ENCODE data around the gene EIPR1. TPM values are rescaled to one million over a fixed set of nuclear protein-coding genes. Genes with fewer than 3 reads are reported as not detected.

EIPR1 gene
- polyA plus RNA-seq, 1 donor from 2014 or later: 138 TPM

DNA sequence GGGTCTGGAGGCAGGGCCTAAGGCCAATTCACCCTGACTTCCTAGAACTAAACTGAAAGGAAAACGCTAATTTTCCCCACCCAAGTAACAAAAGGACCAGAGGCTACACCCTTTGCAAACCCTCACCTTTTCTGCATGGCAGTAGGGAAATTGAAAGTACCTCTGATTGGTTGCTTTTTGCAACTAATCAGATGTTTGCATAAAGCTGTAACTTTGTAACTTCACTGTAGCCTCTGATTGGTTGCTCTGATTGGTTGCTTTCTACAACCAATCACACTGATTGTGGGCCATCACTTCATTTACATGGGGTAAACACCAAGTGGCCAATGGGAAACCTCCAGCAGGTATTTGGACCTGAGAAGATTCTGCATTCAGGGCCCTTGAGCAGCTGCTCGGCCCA lies 20.8 kb downstream of the EIPR1 start:
- no peaks in the 10 kb centered on the region for H3K79me2 ChIP-seq (replicated peaks; ENCODE audit: insufficient read depth, low read length)
- H3K9ac ChIP-seq (ENCODE audit: low read length): no peak overlapping the region
- H2AFZ ChIP-seq (ENCODE audit: low read depth, low read length): no peak overlapping the region
- H4K20me1 ChIP-seq (ENCODE audit: insufficient read depth): no peaks in the 10 kb centered on the region
- no peak overlapping the region for H3K27ac ChIP-seq (ENCODE audit: low read length)
- no peaks in the 10 kb centered on the region for H3K9me3 ChIP-seq (ENCODE audit: low read length)
- no peaks in the 10 kb centered on the region for H3K36me3 ChIP-seq (ENCODE audit: insufficient read depth, low read length)
- no peaks in the 10 kb centered on the region for H3K9me2 ChIP-seq (ENCODE audit: insufficient read depth, low read length)
- no peaks in the 10 kb centered on the region for H3F3A ChIP-seq (ENCODE audit: insufficient read depth, low read length, poor library complexity, severe bottlenecking)
- TF ChIP-seq POLR2AphosphoS5 (IDR thresholded peaks at IDR 0.05): no peak
- no peak for TF ChIP-seq SMC3 (conservative IDR thresholded peaks at IDR 0.05; ENCODE audit: poor library complexity)
- TF ChIP-seq, protein P1, sequence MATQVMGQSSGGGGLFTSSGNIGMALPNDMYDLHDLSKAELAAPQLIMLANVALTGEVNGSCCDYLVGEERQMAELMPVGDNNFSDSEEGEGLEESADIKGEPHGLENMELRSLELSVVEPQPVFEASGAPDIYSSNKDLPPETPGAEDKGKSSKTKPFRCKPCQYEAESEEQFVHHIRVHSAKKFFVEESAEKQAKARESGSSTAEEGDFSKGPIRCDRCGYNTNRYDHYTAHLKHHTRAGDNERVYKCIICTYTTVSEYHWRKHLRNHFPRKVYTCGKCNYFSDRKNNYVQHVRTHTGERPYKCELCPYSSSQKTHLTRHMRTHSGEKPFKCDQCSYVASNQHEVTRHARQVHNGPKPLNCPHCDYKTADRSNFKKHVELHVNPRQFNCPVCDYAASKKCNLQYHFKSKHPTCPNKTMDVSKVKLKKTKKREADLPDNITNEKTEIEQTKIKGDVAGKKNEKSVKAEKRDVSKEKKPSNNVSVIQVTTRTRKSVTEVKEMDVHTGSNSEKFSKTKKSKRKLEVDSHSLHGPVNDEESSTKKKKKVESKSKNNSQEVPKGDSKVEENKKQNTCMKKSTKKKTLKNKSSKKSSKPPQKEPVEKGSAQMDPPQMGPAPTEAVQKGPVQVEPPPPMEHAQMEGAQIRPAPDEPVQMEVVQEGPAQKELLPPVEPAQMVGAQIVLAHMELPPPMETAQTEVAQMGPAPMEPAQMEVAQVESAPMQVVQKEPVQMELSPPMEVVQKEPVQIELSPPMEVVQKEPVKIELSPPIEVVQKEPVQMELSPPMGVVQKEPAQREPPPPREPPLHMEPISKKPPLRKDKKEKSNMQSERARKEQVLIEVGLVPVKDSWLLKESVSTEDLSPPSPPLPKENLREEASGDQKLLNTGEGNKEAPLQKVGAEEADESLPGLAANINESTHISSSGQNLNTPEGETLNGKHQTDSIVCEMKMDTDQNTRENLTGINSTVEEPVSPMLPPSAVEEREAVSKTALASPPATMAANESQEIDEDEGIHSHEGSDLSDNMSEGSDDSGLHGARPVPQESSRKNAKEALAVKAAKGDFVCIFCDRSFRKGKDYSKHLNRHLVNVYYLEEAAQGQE (IDR thresholded peaks at IDR 0.05; ENCODE audit: borderline replicate concordance): no peak
- no peak for TF ChIP-seq TAF1 (IDR thresholded peaks at IDR 0.05; ENCODE audit: low read depth)
- TF ChIP-seq MXI1 (conservative IDR thresholded peaks at IDR 0.05; ENCODE audit: poor library complexity, severe bottlenecking): no peak
- no peak for TF ChIP-seq RAD21 (conservative IDR thresholded peaks at IDR 0.05)
- H3K27me3 ChIP-seq (ENCODE audit: insufficient read depth, low read depth, low read length): no peaks in the 10 kb centered on the region
- no peak overlapping the region for H3K4me2 ChIP-seq (ENCODE audit: low read length)
- H3K4me3 ChIP-seq (ENCODE audit: low read length): no peak overlapping the region

DNA sequence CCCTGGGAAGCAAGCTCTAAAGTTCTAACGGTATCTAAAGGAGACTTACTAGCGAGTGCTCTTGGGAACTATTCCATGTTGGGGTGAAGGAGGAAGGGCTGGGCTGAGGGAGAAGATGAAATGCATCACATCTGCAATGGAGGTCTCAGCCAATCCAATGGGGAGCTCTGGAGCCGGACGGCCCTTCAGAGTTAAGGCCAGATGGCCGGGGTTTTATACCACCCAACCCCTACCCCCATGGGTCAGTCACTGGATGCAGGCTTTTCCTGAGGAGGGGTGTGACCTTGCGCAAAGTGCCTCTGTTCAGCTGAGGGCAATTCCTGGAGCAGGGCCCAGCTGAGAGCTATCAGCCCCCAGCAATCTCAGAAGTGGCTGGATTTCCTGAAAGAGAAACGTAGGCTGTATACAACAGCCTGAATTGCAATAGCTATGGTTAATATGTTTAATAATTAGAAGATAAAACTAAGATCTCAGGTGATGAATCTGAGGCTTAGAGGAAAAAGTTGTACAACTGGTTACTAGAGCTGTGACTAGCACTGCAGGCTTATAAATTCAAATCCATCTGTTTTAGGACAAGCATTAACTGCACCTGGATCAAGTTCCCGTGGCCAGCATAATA lies 21.6 kb downstream of the EIPR1 start:
- H3F3A ChIP-seq (ENCODE audit: insufficient read depth, low read length, poor library complexity, severe bottlenecking): no peaks in the 10 kb centered on the region
- TF ChIP-seq, protein P2, sequence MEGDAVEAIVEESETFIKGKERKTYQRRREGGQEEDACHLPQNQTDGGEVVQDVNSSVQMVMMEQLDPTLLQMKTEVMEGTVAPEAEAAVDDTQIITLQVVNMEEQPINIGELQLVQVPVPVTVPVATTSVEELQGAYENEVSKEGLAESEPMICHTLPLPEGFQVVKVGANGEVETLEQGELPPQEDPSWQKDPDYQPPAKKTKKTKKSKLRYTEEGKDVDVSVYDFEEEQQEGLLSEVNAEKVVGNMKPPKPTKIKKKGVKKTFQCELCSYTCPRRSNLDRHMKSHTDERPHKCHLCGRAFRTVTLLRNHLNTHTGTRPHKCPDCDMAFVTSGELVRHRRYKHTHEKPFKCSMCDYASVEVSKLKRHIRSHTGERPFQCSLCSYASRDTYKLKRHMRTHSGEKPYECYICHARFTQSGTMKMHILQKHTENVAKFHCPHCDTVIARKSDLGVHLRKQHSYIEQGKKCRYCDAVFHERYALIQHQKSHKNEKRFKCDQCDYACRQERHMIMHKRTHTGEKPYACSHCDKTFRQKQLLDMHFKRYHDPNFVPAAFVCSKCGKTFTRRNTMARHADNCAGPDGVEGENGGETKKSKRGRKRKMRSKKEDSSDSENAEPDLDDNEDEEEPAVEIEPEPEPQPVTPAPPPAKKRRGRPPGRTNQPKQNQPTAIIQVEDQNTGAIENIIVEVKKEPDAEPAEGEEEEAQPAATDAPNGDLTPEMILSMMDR (IDR thresholded peaks at IDR 0.05; ENCODE audit: poor library complexity, severe bottlenecking): no peak
- TF ChIP-seq EZH2 (IDR thresholded peaks at IDR 0.05; ENCODE audit: borderline replicate concordance, insufficient read depth, low read length, poor library complexity, severe bottlenecking) (no peak), SMC3 (conservative IDR thresholded peaks at IDR 0.05; ENCODE audit: poor library complexity) (no peak), TAF1 (IDR thresholded peaks at IDR 0.05; ENCODE audit: low read depth) (no peak), POLR2AphosphoS5 (IDR thresholded peaks at IDR 0.05) (no peak), EP300 (conservative IDR thresholded peaks at IDR 0.05; ENCODE audit: poor library complexity, severe bottlenecking) (no peak), MXI1 (conservative IDR thresholded peaks at IDR 0.05; ENCODE audit: poor library complexity, severe bottlenecking) (no peak), RAD21 (conservative IDR thresholded peaks at IDR 0.05) (no peak)
- TF ChIP-seq, protein P1 (IDR thresholded peaks at IDR 0.05; ENCODE audit: borderline replicate concordance): no peak
- no peaks in the 10 kb centered on the region for H3K79me2 ChIP-seq (replicated peaks; ENCODE audit: insufficient read depth, low read length)
- no peaks in the 10 kb centered on the region for H4K20me1 ChIP-seq (ENCODE audit: insufficient read depth)
- no peaks in the 10 kb centered on the region for H3K9me2 ChIP-seq (ENCODE audit: insufficient read depth, low read length)
- H3K27ac ChIP-seq (ENCODE audit: low read length): no peak overlapping the region
- no peaks in the 10 kb centered on the region for H3K9me3 ChIP-seq (ENCODE audit: low read length)
- no peak overlapping the region for H2AFZ ChIP-seq (ENCODE audit: low read depth, low read length)
- no peak overlapping the region for H3K9ac ChIP-seq (ENCODE audit: low read length)
- H3K27me3 ChIP-seq (ENCODE audit: insufficient read depth, low read depth, low read length): no peaks in the 10 kb centered on the region
- H3K4me3 ChIP-seq (ENCODE audit: low read length): no peak overlapping the region
- no peak overlapping the region for H3K4me2 ChIP-seq (ENCODE audit: low read length)
- no peaks in the 10 kb centered on the region for H3K36me3 ChIP-seq (ENCODE audit: insufficient read depth, low read length)

All from neural cell (in vitro differentiated cells).